ENCODE data around the gene ELL. TPM values are rescaled to one million over a fixed set of nuclear protein-coding genes. Genes with fewer than 3 reads are reported as not detected.
"Not testable (repeated sequence)": the region's sequence is repeated elsewhere in the genome, so short reads cannot be mapped to it uniquely, and the experiment has no call there.

The ELL gene
- total RNA-seq, 1 experiment from 2014 or later = 9.0 TPM

DNA sequence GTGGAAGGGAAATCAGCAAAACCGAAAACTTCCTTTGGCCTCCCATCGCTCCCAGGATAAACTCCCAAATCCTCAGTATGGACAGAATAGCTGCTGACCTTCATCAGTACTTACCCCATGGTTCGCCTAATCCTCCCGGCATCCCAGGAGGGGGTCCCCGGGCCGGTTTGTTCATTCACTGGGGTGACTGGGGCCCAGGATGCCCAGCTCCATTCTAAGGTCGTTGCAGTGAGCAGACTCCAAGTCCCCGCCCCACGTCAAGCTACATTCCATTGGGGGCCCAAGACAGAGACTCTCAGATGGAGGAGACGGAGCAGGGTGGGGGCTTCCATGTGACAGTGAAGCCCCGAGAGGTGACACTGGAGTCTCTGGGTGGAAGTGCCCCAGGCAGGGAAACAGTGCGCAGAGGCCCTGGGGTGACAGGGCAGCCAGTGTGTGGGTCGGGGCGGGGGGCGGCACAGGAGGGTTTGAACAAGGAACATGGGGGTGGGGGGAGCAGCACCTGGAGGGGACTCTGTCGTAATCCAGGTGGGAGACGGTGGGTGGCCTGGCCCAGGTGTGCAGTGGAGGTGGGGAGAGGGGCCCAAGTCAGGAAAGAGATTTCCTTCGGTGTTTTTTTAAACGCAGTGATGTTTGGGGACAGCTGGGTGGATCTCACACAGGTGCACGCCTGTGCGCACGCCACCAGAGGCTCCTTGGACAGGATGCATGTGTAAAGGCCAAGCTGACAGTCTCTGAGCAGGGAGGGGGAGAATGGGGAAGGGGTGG is 97.6 kb downstream of the ELL start:
- no peak for DNase-seq (ENCODE audit: low spot score)

DNA sequence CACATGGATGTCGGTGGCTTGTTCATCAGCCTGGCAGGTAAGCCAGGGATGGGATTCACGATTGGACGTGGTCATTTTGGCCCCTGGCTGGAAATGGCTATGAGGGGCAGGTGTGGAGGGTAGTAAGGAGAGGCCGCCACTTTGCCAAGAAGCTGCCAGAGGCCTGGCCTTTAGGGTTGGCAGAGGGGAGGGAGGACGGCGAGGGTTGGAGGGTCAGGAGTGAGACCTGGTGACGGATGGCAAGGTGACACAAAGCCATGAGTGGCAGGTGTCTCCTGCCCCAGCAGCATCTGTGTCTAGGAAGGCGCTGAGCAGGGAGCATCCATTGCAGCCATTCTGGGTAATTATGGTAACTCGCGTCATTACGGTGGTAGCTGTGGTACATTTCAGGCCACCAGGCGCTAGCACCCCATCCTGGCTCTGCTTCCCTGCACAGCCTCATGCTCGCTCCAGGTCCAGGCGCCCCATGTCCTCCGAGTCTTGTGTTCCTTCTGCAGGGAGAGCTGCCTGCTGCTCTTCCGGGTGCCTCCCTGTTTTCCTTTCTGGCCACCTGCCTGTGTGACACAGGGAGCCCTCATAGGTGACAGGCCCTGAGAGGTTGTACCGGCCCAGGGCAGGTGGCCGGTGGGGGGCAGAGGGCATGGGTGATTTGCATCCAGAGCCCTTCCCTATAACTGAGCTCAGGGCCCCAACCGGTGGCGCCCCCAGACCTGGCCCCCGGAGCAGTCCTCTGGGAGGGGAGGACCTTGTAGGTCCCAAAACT is 98.4 kb downstream of the ELL start:
- no peak for DNase-seq (ENCODE audit: low spot score)

DNA sequence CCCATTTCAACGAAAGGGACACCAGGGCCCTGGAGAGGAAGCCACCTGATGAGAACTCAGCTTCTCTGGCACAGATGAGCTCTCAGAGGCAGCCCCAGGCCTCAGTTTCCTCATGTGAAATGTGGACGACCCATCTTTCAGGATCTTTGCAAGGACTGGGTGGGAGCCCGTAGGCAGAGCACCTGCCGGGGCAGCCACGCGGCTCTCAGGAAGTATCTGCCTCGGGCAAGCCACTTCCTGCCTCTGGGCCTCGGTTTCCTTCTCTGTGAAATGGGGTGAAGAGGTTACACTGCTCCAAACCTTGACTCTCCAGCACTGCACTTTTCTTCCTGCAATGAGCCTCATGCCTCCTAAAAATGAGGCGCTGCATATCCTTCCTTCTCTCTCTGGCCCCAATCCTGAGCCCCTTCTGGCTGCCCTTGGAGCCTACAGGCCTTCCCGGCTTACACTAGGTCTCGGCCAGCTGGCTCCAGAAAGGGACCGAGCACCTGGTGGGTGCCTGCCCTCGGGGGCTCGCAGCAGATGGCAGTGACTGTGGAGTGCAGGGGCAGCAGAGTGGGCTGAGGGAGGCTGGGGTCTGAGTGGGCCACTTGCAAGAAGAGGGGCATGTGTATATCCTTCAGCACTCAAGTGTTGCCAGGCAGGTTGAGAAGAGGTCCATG is 99.2 kb downstream of the ELL start:
- no peak for DNase-seq (ENCODE audit: low spot score)

DNA sequence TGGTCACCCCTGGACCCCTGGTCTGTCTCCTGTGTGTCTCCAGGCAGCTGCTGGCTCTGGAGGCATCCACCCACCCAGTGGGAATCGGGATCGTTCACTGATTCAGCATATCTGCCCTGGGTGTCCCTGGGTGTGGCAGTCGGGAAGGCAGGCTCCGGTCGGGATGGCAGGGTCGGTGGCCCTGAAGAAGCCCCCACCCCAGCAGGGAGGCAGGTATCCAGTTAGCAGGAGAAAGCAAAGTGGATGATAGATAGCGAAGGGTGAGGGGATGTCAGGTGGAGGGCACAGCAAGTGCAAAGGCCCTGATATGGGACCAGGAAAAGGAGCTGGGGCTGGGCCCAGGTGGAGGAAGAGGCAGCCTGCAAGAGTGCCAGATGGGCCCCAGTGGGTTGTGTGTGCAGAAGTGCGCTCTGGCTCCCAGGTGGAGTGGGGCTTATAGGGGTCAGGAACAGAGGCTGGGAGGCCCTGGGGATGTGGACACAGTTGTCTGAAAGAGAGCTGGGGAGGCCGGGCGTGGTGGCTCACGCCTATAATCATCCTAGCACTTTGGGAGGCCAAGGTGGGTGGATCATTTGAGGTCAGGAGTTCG is 100.4 kb downstream of the ELL start:
- no peak for DNase-seq (ENCODE audit: low spot score)

DNA sequence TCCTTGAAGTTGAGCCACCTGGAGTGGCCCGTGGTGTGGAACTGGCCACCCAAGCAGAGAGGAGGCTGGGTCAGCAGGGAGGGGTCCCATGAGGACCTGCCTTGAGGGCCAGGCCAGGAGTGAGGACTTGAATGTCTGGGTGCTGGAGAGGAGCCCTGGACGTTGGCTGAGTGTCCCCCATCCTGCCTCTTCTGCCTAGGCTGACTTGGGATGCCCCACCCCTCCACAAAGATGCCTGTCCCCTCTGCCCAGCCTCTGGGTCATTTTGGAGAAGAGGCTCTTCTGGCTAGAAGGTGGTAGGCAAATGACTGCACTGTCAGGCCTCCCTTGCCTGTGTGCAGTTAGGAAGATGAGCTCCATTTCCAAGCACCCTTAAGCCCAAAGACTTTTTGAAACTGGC is 100.9 kb downstream of the ELL start:
- no peak for DNase-seq (ENCODE audit: low spot score)

DNA sequence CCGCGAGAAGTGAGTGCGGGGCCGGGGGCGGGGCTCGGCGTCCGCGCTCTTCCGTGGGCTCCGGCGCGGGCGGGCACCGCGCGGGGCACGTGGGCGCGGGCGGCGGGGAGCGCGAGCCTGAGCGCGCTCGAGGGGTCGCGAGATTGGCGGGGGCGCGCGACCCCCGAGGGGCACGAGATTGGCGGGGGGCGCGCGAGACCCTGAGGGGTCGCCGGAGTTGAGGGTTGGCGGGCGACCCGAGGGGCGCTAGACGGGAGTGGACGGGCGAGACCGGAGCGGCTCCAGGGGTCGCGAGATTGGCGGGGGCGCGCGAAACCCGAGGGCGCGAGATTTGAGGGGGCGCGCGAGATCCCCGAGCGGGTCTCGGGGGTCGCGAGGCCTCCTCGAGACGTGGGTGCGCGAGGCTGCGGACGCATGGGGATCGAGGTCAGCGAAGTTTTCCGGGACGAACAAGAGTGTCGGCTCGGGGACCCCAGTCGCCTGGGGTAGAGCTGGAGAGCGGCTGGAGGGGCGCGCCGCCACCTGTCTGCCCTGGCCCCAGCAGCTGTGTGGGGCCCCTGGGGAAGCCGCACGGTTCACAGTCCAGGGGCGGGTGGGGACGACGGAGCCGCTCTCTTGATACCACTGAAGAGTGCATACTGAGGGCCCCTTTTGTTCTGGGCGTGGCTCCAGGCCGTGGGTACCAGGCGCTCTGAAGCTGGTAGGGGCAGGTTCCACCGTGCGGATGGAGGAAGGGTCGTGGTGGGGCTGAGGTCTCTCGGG is 102.0 kb downstream of the ELL start:
- no peak for DNase-seq (ENCODE audit: low spot score)

DNA sequence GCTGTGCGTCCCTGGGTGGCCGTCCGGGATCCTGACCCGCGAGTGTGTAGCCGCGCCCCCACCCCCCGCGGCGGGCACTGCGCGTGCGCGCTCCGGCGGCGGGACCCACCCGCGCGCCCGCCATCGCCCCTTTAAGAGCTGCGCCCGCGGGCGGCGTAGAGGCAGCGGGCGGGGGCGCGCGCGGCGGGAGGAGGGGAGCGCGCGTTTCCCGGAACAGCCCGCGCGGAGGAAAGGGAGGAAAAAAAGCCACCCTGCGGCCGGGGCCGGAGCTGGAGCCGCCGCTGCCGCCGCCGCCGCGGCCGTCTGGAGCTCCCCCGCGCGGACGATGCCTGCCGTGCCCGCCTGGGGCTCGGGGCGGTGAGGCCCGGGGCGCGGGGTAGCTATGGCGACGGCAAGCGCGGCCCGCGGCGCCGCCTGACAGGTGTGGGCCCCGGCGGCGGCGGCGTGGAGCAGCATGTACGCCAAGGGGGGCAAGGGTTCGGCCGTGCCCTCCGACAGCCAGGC is 102.6 kb downstream of the ELL start, which contains the start of gene SSBP4:
SSBP4 (plus strand) TSS at position 204 of the 504 bp plus-strand sequence; CDS start at position 455, 251 bp downstream.
- DNase-seq (ENCODE audit: low spot score) = peak; percentile 55

DNA sequence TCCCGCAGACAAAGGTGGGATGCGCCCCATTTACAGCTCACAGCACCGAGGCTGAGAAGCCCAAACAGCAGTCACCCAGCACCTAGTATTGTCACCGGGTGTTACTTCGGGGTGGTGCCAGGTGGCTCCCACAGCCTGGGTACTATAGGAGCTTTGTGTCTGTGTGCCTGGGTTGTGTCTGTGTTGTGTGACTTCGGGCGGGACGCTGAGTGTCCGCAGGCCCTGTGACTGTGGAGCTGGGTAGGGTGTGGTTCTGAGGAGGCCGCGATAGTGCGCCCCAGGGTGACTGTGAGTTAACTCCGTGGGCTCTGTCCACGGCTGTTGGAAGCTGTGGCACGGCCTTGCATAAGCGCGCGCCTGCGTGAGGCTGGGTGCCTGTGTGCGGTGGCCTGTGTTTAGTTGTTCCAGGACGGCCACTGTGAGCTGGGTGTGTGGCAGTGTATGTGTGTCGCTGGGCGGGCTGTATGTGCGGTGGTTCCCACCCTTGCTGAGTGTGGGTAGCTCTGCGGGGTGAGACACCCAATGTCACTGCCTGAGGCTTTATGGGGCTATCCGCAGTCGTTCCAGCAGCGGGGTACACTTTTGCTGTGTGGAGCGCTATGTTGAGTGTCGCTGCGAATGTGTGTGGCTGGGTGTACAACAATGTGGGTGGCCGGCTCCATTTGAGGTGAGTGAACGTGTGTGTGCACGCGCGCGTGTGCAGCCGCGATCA is 103.2 kb downstream of the ELL start:
- DNase-seq (ENCODE audit: low spot score) = no peak

DNA sequence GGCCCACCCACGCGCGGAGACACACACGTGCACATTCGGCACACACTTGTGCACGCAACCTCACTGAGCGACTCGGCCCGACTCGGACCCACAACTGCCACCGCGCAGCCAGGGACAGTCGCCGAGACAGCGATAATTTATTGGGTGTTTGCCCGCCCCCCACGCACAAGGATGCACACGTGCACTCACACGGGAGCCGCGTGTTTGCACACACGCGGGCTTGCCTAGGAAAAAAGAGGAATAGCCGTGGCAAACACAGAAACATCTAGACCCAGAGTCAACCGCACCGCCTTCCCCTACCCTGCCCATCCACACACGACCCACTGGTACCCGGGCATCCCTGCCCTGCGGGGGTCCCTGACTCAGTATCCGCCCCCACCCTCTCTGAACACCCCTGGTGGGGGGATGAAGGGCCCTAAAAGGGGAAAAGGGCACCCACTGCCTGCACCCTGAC is 103.8 kb downstream of the ELL start:
- DNase-seq (ENCODE audit: low spot score) = no peak

DNA sequence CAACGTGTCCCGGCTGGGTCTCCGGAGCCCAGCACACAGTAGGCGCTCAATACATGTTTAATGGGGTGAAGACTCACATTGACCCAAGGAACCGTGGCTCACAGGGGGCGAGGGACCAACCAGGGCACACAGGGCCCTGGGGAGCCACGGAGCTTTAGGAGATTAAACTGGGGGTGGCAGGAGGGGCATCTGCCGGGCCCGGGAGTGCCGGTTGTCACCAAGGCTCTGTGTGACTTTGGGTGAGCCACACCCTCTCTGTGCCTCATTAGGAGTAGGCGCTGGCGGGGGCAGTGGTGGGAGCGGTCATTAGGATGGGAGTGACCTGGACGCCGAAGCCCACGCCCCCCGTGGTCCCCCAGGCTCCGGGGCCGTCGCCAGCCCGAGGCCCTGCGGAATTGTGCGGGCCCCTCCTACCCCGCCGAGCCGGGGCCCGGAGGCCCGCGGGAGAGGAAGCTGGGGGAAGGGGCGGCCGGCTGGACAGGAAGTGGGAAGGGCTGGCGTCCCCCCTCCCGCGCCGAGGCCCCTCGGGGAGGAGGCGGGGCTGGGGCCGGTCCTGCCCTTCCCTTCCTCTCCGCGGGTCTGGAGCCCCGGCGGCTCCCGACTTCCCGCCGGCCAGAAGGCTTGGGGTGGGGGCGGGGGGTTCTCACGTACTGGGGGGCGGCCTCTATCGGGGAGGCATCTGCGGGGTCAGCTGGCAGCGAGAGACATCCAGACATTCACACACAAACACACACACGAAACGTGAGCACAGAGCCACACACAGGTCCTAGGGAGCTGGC is 104.4 kb downstream of the ELL start:
- DNase-seq (ENCODE audit: low spot score) = peak; percentile 86

DNA sequence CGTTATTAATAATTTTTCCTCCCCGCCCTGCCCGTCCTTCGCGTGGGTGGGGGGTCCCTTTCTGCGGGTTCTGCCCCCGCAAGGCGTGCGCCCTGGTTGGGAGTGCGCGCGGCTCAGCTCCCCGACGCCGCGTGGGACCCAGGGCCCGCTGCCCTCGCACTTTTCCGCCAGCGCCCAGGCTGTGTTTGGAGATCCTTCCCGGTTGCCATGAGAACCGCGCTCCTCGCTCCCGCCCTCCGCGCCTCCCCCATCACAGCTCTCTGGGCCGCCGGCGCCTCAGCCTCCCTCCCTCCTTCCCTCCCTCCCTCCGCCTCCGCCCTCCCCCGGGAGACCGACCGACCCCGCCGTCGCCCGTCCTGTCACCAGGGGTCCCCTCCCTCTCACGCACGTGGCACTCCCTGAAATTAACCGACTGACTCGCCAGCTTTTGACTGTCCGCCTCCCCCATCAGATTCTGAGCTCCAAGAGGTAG is 105.1 kb downstream of the ELL start:
- DNase-seq (ENCODE audit: low spot score) = peak; percentile 83

DNA sequence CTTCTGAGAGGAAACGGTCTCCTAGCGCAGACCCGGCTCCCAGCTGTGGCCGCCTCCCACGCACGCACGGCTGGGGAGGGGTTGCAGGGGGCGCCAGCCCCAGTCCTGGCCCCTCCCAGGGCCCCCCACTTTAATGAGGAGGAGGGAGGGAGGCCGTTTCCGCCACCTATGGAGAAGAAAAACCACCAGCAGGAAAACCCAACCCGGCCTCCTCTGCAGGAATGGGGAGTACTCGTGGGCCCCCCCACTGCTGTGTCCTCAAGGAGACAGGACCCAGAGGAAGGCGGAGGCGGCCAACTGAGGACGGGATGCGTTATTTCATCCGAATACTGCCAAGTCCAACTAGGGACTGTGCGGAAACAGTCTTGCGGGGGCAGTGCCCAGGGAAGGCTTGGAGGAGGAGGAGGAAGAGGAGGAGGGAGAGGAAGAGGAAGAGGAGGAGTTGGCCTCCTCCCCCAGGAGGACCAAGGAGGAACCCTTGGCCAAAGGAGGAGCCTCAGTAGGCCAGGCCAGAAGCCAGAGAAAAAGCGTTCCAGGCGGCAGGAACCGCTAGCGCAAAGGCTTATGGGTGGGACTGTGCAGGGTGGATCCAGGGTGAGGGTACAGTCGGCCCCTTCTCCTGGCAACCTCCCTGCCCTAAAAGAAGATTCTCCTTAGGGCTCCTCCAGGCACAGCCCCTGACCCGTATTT is 106.5 kb downstream of the ELL start:
- peak; percentile 93 for DNase-seq (ENCODE audit: low spot score)

DNA sequence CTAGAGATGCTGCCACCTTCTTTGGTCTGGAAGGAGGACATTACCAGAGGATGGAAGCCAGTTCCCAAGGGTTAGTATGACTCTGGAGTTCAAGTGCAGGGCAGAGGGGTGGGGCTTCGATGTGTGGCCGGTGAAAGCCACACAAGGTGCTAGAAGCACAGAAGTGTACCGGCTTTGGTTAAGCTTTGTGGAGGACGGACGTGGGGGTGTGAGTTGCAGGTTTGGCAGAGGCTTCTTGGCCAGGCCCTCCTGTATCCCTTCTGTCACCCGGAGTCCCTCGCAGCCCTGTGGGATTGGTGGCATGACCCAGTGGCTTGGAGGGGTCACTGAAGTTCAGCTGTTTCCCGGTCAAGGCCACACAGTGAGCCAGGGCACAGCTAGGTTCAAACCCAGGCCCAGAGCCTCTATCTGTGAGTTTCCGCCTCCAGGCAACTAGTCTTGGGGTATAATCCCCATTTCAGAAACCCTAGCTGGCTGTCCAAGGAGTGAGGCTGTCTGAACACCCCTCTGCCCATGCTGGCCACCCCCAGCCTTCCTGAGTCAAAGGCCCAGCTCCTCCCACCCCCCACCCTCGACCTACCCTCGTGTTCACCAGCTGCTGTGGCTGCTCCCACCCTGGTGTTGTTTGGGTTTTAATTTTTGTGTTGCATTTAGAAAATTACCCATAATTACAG is 107.2 kb downstream of the ELL start:
- DNase-seq (ENCODE audit: low spot score) = peak; percentile 66

DNA sequence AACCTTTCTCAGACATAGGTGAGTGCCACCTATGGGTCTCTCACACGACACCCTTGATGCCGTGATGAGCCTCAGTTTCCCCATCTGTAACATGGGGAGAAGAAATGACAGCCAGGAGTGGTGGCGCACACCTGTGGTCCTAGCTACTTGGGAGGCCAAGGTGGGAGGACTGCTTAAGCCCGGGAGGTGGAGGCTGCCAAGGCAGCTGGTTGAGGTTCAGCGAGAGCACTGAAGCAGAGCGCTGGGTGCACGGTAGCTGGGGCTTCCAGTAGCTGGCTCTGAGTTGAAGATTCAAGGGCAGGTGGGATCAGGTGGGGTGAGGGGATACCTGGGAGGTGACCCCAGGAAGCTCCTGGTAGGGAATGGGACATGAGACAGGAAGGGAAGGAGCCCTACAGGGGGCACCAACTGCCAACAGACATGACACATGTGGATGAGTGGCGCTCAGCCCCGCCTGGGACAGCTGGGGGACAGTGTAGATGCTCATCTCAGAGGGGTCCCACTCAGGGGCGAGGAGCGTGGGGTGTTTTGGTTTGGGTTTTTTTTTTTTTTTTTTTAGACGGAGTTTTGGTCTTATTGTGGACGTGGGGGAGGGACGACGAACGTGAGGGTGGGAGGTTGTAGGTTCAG is 109.1 kb downstream of the ELL start:
- DNase-seq (ENCODE audit: low spot score) = no peak

DNA sequence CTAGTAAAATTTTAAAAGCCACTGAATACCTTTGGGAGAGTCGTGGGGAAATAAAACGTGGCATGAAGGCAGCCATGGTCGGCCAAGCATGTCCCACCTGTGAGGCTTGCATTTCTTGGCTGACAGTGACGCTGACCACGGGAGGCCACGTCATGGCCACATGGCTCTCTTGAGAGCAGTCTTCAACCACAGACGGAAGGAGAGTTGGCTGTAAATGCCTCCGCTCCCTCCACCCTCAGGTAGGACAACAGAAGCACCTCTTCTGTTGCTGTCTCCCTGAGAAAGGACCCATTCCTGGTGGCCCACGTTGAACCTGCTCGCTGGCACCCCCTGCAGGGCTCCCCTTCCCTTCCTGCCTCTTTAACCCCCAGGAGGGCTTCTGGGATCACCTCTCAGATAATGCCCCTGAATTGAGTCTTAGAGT is 113.8 kb downstream of the ELL start:
- no peak for DNase-seq (ENCODE audit: low spot score)

DNA sequence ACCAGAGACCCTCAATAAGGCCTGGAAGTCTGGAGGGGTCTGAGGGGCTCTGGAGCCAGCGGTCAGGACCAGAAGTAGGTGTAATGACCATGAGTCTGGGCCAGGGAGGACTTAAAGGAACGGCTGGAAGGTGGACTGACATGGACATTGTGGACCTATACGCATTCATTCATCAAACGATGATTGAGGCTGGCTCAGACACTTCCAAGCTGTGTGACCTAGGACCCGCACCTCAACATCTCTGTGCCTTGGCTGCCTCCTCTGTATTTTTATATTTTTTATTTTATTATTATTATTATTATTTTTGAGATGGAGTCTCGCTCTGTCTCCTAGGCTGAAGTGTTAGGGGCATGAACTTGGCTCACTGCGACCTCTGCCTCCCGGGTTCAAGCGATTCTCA is 115.1 kb downstream of the ELL start:
- DNase-seq (ENCODE audit: low spot score) = no peak

DNA sequence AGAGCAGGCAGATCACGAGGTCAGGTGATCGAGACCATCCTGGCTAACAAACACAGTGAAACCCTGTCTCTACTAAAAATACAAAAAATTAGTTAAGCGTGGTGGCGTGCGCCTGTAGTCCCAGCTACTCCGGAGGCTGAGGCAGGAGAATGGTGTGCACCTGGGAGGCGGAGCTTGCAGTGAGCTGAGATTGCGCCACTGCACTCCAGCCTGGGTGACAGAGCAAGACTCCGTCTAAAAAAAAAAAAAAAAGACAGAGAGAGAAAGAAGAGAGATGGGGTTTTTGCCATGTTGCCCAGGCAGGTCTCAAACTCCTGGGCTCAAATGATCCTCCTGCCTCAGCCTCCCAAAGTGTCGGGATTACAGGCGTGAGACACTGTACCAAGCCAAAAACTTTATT is 116.1 kb downstream of the ELL start:
- DNase-seq (ENCODE audit: low spot score) = not testable (repeated sequence)

All from A172 (cell line).